Measurements from ENCODE around the gene FHAD1. TPM values are rescaled to one million over a fixed set of nuclear protein-coding genes. Genes with fewer than 3 reads are reported as not detected.

FHAD1 gene
- total and polyA plus RNA-seq, 9 of the 15 experiments (the other 6 are each of a cell fraction or from before 2014, with no cell fraction given) = 0.32 to 2.1 (median 1.5) TPM; not detected in 1

DNA sequence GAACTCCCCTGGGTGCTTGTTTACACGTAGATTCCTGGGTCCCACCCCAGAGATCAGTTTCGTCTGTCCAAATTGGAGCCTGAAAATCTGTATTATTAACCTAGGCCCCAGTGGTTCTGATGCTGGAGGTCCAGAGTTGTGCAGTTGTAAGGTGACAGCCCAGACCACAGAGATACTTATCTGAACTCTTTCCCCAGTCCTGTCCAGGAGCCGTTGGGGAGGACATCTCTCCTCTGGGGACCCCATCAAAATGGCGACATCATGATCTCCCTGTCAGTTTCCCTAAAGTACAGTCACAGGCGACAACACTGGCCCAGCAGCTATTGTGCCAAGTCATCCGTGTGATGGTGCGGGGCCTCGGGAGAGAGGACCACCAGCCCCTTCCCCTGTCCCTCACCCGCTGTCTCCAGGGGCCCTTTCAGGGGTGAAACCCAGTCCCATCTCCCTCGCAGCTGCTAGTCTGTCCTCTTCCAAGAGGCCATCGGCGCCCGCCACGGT is 161.9 kb downstream of the FHAD1 start (continued):
- TF ChIP-seq, protein P1, sequence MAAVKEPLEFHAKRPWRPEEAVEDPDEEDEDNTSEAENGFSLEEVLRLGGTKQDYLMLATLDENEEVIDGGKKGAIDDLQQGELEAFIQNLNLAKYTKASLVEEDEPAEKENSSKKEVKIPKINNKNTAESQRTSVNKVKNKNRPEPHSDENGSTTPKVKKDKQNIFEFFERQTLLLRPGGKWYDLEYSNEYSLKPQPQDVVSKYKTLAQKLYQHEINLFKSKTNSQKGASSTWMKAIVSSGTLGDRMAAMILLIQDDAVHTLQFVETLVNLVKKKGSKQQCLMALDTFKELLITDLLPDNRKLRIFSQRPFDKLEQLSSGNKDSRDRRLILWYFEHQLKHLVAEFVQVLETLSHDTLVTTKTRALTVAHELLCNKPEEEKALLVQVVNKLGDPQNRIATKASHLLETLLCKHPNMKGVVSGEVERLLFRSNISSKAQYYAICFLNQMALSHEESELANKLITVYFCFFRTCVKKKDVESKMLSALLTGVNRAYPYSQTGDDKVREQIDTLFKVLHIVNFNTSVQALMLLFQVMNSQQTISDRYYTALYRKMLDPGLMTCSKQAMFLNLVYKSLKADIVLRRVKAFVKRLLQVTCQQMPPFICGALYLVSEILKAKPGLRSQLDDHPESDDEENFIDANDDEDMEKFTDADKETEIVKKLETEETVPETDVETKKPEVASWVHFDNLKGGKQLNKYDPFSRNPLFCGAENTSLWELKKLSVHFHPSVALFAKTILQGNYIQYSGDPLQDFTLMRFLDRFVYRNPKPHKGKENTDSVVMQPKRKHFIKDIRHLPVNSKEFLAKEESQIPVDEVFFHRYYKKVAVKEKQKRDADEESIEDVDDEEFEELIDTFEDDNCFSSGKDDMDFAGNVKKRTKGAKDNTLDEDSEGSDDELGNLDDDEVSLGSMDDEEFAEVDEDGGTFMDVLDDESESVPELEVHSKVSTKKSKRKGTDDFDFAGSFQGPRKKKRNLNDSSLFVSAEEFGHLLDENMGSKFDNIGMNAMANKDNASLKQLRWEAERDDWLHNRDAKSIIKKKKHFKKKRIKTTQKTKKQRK (IDR thresholded peaks at IDR 0.05; ENCODE audit: borderline replicate concordance, low read depth, low read length) = no peak
- TF ChIP-seq, protein P2, sequence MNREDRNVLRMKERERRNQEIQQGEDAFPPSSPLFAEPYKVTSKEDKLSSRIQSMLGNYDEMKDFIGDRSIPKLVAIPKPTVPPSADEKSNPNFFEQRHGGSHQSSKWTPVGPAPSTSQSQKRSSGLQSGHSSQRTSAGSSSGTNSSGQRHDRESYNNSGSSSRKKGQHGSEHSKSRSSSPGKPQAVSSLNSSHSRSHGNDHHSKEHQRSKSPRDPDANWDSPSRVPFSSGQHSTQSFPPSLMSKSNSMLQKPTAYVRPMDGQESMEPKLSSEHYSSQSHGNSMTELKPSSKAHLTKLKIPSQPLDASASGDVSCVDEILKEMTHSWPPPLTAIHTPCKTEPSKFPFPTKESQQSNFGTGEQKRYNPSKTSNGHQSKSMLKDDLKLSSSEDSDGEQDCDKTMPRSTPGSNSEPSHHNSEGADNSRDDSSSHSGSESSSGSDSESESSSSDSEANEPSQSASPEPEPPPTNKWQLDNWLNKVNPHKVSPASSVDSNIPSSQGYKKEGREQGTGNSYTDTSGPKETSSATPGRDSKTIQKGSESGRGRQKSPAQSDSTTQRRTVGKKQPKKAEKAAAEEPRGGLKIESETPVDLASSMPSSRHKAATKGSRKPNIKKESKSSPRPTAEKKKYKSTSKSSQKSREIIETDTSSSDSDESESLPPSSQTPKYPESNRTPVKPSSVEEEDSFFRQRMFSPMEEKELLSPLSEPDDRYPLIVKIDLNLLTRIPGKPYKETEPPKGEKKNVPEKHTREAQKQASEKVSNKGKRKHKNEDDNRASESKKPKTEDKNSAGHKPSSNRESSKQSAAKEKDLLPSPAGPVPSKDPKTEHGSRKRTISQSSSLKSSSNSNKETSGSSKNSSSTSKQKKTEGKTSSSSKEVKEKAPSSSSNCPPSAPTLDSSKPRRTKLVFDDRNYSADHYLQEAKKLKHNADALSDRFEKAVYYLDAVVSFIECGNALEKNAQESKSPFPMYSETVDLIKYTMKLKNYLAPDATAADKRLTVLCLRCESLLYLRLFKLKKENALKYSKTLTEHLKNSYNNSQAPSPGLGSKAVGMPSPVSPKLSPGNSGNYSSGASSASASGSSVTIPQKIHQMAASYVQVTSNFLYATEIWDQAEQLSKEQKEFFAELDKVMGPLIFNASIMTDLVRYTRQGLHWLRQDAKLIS (CRISPR knock-in tag; IDR thresholded peaks at IDR 0.05) = 0 out of 2 replicates have a peak, but pooled peaks have one; percentile 38
- TF ChIP-seq OTX1 (CRISPR knock-in tag; IDR thresholded peaks at IDR 0.05) (peak; percentile 60; the same call in 1 of the 2 replicates), SMARCE1 (IDR thresholded peaks at IDR 0.05) (0 out of 2 replicates have a peak, but pooled peaks have one; percentile 12), FOXJ3 (CRISPR knock-in tag; IDR thresholded peaks at IDR 0.05) (no peak), RFX7 (CRISPR knock-in tag; IDR thresholded peaks at IDR 0.05) (no peak), PURB (CRISPR knock-in tag; IDR thresholded peaks at IDR 0.05; ENCODE audit: low read depth) (no peak), ZFX (CRISPR knock-in tag; IDR thresholded peaks at IDR 0.05) (peak; percentile 35; the same call in 1 of the 2 replicates), KDM1A (IDR thresholded peaks at IDR 0.05) (no peak; a peak in 1 of 4 replicates)
- TF ChIP-seq, protein P3, sequence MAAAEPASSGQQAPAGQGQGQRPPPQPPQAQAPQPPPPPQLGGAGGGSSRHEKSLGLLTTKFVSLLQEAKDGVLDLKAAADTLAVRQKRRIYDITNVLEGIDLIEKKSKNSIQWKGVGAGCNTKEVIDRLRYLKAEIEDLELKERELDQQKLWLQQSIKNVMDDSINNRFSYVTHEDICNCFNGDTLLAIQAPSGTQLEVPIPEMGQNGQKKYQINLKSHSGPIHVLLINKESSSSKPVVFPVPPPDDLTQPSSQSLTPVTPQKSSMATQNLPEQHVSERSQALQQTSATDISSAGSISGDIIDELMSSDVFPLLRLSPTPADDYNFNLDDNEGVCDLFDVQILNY (CRISPR knock-in tag; IDR thresholded peaks at IDR 0.05) = no peak
- TF ChIP-seq, protein P4, sequence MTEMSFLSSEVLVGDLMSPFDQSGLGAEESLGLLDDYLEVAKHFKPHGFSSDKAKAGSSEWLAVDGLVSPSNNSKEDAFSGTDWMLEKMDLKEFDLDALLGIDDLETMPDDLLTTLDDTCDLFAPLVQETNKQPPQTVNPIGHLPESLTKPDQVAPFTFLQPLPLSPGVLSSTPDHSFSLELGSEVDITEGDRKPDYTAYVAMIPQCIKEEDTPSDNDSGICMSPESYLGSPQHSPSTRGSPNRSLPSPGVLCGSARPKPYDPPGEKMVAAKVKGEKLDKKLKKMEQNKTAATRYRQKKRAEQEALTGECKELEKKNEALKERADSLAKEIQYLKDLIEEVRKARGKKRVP (CRISPR knock-in tag; IDR thresholded peaks at IDR 0.05) = 0 out of 2 replicates have a peak, but pooled peaks have one; percentile 23
- TF ChIP-seq, protein P5, sequence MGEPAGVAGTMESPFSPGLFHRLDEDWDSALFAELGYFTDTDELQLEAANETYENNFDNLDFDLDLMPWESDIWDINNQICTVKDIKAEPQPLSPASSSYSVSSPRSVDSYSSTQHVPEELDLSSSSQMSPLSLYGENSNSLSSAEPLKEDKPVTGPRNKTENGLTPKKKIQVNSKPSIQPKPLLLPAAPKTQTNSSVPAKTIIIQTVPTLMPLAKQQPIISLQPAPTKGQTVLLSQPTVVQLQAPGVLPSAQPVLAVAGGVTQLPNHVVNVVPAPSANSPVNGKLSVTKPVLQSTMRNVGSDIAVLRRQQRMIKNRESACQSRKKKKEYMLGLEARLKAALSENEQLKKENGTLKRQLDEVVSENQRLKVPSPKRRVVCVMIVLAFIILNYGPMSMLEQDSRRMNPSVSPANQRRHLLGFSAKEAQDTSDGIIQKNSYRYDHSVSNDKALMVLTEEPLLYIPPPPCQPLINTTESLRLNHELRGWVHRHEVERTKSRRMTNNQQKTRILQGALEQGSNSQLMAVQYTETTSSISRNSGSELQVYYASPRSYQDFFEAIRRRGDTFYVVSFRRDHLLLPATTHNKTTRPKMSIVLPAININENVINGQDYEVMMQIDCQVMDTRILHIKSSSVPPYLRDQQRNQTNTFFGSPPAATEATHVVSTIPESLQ (CRISPR knock-in tag; IDR thresholded peaks at IDR 0.05) = peak; percentile 10; the same call in 1 of the 2 replicates
- TF ChIP-seq, protein P6, sequence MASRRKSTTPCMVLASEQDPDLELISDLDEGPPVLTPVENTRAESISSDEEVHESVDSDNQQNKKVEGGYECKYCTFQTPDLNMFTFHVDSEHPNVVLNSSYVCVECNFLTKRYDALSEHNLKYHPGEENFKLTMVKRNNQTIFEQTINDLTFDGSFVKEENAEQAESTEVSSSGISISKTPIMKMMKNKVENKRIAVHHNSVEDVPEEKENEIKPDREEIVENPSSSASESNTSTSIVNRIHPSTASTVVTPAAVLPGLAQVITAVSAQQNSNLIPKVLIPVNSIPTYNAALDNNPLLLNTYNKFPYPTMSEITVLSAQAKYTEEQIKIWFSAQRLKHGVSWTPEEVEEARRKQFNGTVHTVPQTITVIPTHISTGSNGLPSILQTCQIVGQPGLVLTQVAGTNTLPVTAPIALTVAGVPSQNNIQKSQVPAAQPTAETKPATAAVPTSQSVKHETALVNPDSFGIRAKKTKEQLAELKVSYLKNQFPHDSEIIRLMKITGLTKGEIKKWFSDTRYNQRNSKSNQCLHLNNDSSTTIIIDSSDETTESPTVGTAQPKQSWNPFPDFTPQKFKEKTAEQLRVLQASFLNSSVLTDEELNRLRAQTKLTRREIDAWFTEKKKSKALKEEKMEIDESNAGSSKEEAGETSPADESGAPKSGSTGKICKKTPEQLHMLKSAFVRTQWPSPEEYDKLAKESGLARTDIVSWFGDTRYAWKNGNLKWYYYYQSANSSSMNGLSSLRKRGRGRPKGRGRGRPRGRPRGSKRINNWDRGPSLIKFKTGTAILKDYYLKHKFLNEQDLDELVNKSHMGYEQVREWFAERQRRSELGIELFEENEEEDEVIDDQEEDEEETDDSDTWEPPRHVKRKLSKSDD (conservative IDR thresholded peaks at IDR 0.05; ENCODE audit: low read length) = no peak

All from K562 (cell line).